Smooth muscle cell of the umbilical artery (primary cell): ENCODE data around the gene BPIFB1. TPM values are rescaled to one million over a fixed set of nuclear protein-coding genes. Genes with fewer than 3 reads are reported as not detected.

Experiments
- total RNA-seq: library from RNA; depleted of rRNA; stranded (reverse); fragments of >200 nt; gene quantifications from 2 replicates; pipeline ENCODE4 v1.2.3, GENCODE V29; 2014

BPIFB1 gene, protein sequence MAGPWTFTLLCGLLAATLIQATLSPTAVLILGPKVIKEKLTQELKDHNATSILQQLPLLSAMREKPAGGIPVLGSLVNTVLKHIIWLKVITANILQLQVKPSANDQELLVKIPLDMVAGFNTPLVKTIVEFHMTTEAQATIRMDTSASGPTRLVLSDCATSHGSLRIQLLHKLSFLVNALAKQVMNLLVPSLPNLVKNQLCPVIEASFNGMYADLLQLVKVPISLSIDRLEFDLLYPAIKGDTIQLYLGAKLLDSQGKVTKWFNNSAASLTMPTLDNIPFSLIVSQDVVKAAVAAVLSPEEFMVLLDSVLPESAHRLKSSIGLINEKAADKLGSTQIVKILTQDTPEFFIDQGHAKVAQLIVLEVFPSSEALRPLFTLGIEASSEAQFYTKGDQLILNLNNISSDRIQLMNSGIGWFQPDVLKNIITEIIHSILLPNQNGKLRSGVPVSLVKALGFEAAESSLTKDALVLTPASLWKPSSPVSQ
- not detected in 2 replicates for total RNA-seq

DNA sequence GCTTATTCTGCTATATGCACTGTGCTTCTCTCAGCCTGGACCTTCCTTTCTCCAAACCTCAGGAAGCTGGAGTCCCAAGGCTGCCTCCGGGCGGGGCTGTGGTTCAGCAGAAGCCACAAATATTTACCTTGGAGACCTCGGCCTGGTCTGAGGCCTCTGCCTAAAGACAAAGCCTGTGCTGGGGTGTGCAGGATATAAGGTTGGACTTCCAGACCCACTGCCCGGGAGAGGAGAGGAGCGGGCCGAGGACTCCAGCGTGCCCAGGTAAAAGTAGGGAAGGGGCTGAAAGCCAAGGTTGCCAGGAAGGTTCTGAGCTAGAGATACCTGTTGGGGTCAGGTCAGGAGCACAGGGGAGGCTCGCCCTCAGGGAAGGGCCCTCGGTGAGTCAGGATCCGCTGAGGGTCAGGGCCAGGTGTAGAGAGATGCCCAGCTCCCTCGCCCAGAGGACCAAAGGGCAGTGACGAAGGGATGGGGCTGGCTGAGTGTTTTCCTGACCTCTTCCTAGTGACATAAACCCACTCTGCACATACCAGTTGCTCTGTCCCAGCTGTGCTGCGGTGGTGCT is at the start of gene BPIFB1:
Gene BPIFB1, plus strand, starts transcription at position 224 of the 565 bp plus-strand sequence. CDS start 2,860 bp downstream, outside the sequence.

DNA sequence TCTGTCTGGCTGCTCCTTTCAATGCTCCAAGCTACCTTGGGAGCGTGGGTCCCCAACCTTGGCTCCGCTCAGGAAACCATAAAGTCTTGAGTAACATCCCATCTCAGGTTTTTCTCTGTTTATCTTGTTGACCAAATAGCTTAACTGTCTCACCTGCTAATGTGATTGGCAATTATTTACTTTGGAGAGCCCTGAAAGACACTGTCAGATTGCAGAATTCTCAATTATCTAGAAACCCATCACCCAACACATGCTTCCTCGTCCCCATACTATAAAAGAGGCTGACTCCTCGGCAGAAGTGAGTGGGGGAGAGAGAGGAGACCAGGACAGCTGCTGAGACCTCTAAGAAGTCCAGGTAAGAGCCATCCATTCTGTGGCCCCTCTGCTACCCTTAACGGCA is 47.3 kb upstream of the BPIFB1 start, which contains the start of gene BPIFA1:
Gene BPIFA1, plus strand, starts transcription at position 301 of the 400 bp plus-strand sequence. CDS start 1,716 bp downstream, outside the sequence.

Other genes with a start within 250 kb of the BPIFB1 start
- not detected in 2 replicates for gene BPIFB3, start 229.3 kb upstream of the BPIFB1 start, total RNA-seq
- not detected in 2 replicates for gene BPIFB4, start 203.6 kb upstream of the BPIFB1 start, total RNA-seq
- not detected in 2 replicates for gene BPIFA2, start 115.1 kb upstream of the BPIFB1 start, total RNA-seq
- not detected in 2 replicates for gene BPIFA3, start 65.9 kb upstream of the BPIFB1 start, total RNA-seq
- gene BPIFA1, start 47.2 kb upstream of the BPIFB1 start, total RNA-seq = not detected in 2 replicates
- 25.7 and 26.1 TPM in 2 replicates for gene CDK5RAP1, start 118.3 kb downstream of the BPIFB1 start, total RNA-seq
- 10.9 and 18.1 TPM in 2 replicates for gene SNTA1, start 160.5 kb downstream of the BPIFB1 start, total RNA-seq
- gene CBFA2T2, start 206.9 kb downstream of the BPIFB1 start, total RNA-seq = 6.2 and 6.5 TPM in 2 replicates